ENCODE results near the gene MNAT1. TPM values are rescaled to one million over a fixed set of nuclear protein-coding genes. Genes with fewer than 3 reads are reported as not detected.

MNAT1 gene
- total RNA-seq, 3 donors from 2014 or later = 30.6 to 70.4 (median 50.8) TPM

DNA sequence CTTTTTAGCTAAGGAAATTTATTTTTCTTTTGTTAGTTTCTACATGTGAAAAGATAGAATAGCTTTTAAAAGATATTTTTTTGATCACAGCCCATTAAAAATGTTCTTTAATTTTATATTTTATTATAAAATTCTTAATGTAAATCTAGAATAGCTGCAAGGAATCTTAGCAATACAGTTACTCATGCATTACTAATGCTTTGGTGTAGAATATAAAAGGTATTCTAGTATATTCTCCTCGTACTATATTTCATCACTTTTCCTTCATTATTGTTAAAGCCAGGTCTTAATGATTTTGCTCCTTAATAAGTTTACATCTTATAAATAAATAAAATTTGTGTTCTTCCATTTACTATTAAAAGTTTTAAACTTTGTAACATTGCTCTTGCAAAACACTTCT lies 82.6 kb downstream of the MNAT1 start:
- no peaks in the 10 kb centered on the region for H3K27me3 ChIP-seq
- no peak overlapping the region for H3K4me3 ChIP-seq
- H3K9me3 ChIP-seq = no peaks in the 10 kb centered on the region
- no peaks in the 10 kb centered on the region for H3K4me1 ChIP-seq
- no peak for DNase-seq (ENCODE audit: low spot score in 2 of 2)
- intact Hi-C loops (cut with DNase I; ENCODE audit: low total_unique reads) = loop anchor here (5.0 kb wide), 1 partner anchor 45 kb away; no protein-coding TSS in a partner anchor
- no peak overlapping the region for H3K27ac ChIP-seq
- no peaks in the 10 kb centered on the region for H3K36me3 ChIP-seq
- TF ChIP-seq POLR2AphosphoS5 (IDR thresholded peaks at IDR 0.05) (no peak), POLR2A (IDR thresholded peaks at IDR 0.05) (no peak)
- TF ChIP-seq, protein P1, sequence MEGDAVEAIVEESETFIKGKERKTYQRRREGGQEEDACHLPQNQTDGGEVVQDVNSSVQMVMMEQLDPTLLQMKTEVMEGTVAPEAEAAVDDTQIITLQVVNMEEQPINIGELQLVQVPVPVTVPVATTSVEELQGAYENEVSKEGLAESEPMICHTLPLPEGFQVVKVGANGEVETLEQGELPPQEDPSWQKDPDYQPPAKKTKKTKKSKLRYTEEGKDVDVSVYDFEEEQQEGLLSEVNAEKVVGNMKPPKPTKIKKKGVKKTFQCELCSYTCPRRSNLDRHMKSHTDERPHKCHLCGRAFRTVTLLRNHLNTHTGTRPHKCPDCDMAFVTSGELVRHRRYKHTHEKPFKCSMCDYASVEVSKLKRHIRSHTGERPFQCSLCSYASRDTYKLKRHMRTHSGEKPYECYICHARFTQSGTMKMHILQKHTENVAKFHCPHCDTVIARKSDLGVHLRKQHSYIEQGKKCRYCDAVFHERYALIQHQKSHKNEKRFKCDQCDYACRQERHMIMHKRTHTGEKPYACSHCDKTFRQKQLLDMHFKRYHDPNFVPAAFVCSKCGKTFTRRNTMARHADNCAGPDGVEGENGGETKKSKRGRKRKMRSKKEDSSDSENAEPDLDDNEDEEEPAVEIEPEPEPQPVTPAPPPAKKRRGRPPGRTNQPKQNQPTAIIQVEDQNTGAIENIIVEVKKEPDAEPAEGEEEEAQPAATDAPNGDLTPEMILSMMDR (IDR thresholded peaks at IDR 0.05) = no peak

DNA sequence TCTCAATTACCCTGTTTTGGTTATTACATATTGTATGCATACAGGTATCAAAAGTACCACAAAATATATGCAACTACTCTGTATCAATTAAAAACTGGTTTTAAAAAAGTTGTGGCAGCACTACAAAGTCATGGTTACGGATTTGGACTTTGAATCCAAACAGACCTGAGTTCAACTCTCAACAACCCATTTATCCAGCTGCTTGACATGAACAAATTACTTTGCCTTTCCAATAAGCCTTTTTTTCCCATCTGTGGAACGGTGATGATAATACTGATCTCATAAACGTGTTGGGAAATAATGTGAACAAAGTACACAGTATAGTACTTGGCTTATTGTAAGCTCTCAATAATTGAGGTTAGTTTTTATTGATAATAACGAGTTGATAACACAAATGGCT lies 85.0 kb downstream of the MNAT1 start:
- Histone ChIP-seq H3K27ac (no peak overlapping the region), H3K27me3 (no peaks in the 10 kb centered on the region), H3K4me1 (no peaks in the 10 kb centered on the region), H3K36me3 (no peaks in the 10 kb centered on the region), H3K4me3 (no peak overlapping the region), H3K9me3 (no peaks in the 10 kb centered on the region)
- intact Hi-C loops (cut with DNase I; ENCODE audit: low total_unique reads) = loop anchor here (5.0 kb wide), 1 partner anchor 43 kb away; no protein-coding TSS in a partner anchor
- TF ChIP-seq POLR2A (IDR thresholded peaks at IDR 0.05) (no peak), POLR2AphosphoS5 (IDR thresholded peaks at IDR 0.05) (no peak)
- TF ChIP-seq, protein P1 (IDR thresholded peaks at IDR 0.05) = no peak
- no peak for DNase-seq (ENCODE audit: low spot score in 2 of 2)

DNA sequence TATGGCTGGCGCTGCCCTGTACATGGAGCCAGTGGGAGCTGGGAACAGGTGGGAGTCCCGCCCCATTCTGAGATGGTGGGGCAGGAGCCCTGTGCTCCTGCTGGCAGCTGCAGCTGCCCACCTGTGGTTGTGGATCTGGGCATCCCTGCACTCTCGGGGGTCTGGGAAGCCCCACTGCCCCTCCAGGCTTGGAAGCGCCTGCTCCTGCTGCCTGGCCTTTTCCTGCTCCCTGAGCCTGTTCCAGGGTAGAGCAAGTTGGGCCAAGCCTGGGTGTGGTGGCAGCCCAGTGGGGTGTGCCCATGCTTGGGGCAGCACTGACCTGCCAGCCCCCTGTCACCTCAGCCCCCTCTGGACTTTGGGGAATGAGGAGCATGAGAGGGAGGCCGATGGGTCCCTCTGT lies 104.0 kb downstream of the MNAT1 start:
- Histone ChIP-seq H3K4me3 (no peak overlapping the region), H3K27me3 (no peaks in the 10 kb centered on the region), H3K4me1 (no peaks in the 10 kb centered on the region), H3K27ac (no peak overlapping the region), H3K9me3 (peaks cover 0 to 3% of the 10 kb centered on the region in 2 donors), H3K36me3 (peaks cover 7% of the 10 kb centered on the region)
- intact Hi-C loops (cut with DNase I; ENCODE audit: low total_unique reads) = no loop called here
- no peak for TF ChIP-seq POLR2A (IDR thresholded peaks at IDR 0.05)
- TF ChIP-seq POLR2AphosphoS5 (IDR thresholded peaks at IDR 0.05) = no peak
- TF ChIP-seq, protein P1 (IDR thresholded peaks at IDR 0.05) = no peak
- no peak for DNase-seq (ENCODE audit: low spot score in 2 of 2)

DNA sequence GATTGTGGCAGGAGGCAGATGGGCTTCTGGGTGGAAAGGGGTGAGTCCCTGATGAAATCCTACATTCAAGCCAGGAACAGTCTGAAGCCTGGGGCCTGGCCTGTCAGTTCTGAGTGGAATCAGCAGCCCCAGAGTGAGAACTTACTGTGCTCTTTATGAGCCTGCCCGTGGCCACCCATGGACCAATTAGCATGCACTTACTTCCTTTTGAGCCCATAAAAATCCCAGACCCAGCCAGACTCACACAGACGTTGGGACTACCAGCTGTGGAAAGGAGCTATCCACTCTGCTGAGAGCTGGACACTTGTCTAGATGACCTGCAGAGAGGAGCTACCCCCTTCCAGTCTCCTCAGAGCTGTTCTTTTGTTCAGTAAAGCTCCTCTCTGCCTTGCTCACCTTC lies 104.5 kb downstream of the MNAT1 start:
- Histone ChIP-seq H3K4me1 (no peaks in the 10 kb centered on the region), H3K27ac (no peak overlapping the region), H3K9me3 (peaks cover 0 to 3% of the 10 kb centered on the region in 2 donors), H3K27me3 (no peaks in the 10 kb centered on the region), H3K4me3 (no peak overlapping the region), H3K36me3 (peaks cover 7% of the 10 kb centered on the region)
- TF ChIP-seq POLR2A (IDR thresholded peaks at IDR 0.05) (no peak), POLR2AphosphoS5 (IDR thresholded peaks at IDR 0.05) (no peak)
- TF ChIP-seq, protein P1 (IDR thresholded peaks at IDR 0.05) = no peak
- intact Hi-C loops (cut with DNase I; ENCODE audit: low total_unique reads) = no loop called here
- no peak for DNase-seq (ENCODE audit: low spot score in 2 of 2)

DNA sequence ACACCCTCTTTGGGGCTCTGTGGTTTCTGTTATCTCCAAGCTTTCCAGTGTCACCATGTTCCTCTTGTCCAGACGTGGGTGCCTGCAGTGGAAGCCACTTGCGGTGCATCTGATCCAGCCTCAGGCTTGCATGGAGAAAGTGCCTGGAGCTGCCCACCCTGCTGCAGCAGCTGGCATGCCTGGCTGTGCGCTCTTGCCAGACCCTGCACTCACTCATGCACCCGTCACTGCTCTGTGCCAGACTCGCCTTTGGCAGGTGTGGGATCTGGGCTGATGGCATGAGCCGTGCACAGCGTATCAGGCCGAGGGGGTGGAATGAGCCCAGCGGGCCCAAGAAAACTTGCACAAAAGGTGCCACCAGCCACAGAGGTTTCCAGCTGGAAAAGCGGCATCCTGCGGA lies 105.1 kb downstream of the MNAT1 start:
- peaks cover 0 to 3% of the 10 kb centered on the region in 2 donors for H3K9me3 ChIP-seq
- H3K27me3 ChIP-seq = no peaks in the 10 kb centered on the region
- no peak for TF ChIP-seq POLR2AphosphoS5 (IDR thresholded peaks at IDR 0.05)
- TF ChIP-seq, protein P1 (IDR thresholded peaks at IDR 0.05) = no peak
- DNase-seq (ENCODE audit: low spot score in 2 of 2) = no peak
- H3K4me3 ChIP-seq = no peak overlapping the region
- intact Hi-C loops (cut with DNase I; ENCODE audit: low total_unique reads) = no loop called here
- H3K27ac ChIP-seq = no peak overlapping the region
- peaks cover 7% of the 10 kb centered on the region for H3K36me3 ChIP-seq
- H3K4me1 ChIP-seq = no peaks in the 10 kb centered on the region
